Muscle layer of duodenum (tissue), 2 donors: ENCODE measurements around the gene LOXL1.

Experiments used
- H3K27ac ChIP-seq: one replicate; pipeline ENCODE4 v1.7.0; 2013; ENCODE audit warnings: mild to moderate bottlenecking, low read length
- H3K27me3 ChIP-seq: one replicate; pipeline ENCODE4 v1.7.0; 2013; ENCODE audit warnings: low read depth, mild to moderate bottlenecking, control low read depth, low read length
- H3K36me3 ChIP-seq, 2 donors: one replicate each; pipeline ENCODE4 v1.7.0; 2013; ENCODE audit warnings: low read length in 2 of 2, control low read depth in 1 of 2, mild to moderate bottlenecking in 1 of 2; ENCODE audit not compliant: insufficient read depth in 2 of 2, control insufficient read depth in 1 of 2
- H3K4me1 ChIP-seq, 2 donors: one replicate each; pipeline ENCODE4 v1.7.0; 2013; ENCODE audit warnings: low read length in 2 of 2, mild to moderate bottlenecking in 2 of 2, control low read depth in 1 of 2, moderate library complexity in 1 of 2; ENCODE audit not compliant: insufficient read depth in 2 of 2, control insufficient read depth in 1 of 2
- H3K4me3 ChIP-seq, 2 donors: one replicate each; pipeline ENCODE4 v1.7.0; 2013; ENCODE audit warnings: low read length in 2 of 2, low read depth in 1 of 2, mild to moderate bottlenecking in 1 of 2
- H3K9me3 ChIP-seq, 2 donors: one replicate each; pipeline ENCODE4 v1.7.0; 2013; ENCODE audit warnings: low read length in 2 of 2, control low read depth in 1 of 2, mild to moderate bottlenecking in 1 of 2; ENCODE audit not compliant: control insufficient read depth in 1 of 2
- donor health status: healthy.

LOXL1 gene

DNA sequence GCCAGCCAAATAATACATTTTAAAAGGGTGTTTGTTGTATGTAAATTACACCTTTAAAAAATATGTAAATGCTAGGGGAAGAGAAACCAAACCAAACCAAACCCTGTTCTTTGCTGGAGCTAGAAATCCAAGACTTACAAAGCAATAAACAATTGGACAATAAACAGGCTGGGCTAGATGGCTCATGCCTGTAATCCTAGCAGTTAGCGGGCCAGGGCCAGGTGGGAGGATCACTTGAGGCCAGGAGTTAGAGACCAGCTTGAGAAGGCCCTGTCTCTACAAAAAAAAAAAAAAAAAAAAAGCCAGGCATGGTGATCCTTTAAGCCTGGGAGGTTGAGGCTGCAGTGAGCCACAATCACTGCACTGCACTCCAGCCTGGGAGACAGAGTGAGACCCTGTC lies 53.4 kb downstream of the LOXL1 start:
- Histone ChIP-seq H3K27me3 (no peaks in the 10 kb centered on the region), H3K4me3 (no peak overlapping the region), H3K9me3 (no peaks in the 10 kb centered on the region), H3K36me3 (no peaks in the 10 kb centered on the region), H3K4me1 (peaks cover 6 to 31% of the 10 kb centered on the region in 2 donors), H3K27ac (no peak overlapping the region)

DNA sequence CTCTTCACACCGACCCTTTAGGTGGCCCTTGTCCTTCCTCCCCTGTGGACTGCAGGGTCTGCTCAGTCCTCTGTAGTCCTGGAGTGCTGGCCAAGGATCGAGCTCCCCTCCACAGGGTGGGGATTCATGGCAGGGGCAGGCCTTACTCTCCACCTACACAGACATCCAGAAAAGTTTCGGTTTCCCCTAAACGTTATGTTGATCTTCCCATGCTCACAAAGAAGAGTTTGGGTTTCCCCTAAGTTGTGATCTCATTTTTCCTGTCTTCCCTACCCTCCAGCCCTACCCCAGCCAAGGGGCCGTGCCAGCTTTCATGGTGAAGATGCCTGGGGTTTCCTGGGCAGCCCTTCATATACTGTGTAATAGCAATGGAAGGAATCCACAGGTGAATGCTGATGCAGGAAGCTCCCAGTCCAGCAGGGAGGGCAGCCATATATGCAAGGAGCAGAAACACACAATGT lies 55.5 kb downstream of the LOXL1 start:
- no peaks in the 10 kb centered on the region for H3K9me3 ChIP-seq
- H3K4me1 ChIP-seq = peaks cover 9 to 37% of the 10 kb centered on the region in 2 donors
- no peaks in the 10 kb centered on the region for H3K27me3 ChIP-seq
- H3K36me3 ChIP-seq = peaks cover 0 to 6% of the 10 kb centered on the region in 2 donors
- peak overlapping the region in 1 of 2 donors; percentile 37 for H3K4me3 ChIP-seq
- H3K27ac ChIP-seq = peak overlapping the region; percentile 78

DNA sequence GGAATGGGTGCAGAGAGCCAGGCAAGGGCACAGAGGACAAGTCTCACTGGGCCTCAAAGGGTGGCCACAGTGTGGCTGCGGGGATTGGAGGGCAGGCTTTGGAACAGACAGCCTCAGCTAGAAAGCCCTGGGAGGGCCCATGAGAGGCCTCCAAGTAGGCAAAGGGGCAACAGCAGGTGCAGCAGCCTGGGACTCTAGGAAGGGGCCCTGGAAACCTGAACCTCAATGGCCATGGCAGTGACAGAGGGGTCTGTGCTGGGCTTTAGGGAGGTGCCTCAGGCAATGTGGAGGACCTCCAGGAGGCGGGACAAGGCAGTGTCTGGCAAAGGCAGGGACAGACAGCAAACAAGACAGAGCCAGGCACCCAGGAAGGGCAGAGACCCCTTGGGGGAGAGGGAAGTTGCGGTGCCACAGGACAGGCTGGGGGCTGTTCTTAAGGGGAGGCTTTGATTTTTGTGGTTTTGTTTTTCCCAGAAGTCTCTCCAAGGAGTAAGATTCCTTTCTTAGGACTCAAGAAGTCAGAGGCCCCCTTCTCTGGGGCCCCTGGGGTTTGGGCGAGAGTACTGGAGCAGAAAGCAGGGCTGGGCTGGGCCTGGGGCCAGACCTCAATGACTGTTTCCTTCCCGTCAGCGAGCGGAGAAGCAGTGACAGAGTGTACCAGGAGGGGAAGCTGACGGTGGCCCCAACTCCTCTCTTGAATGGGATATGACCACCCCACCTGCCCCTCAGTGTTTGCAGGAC lies 56.1 kb downstream of the LOXL1 start:
- H3K36me3 ChIP-seq = peaks cover 0 to 8% of the 10 kb centered on the region in 2 donors
- H3K27me3 ChIP-seq = no peaks in the 10 kb centered on the region
- peaks cover 9 to 37% of the 10 kb centered on the region in 2 donors for H3K4me1 ChIP-seq
- no peaks in the 10 kb centered on the region for H3K9me3 ChIP-seq
- H3K27ac ChIP-seq = peak overlapping the region; percentile 78
- H3K4me3 ChIP-seq = peak overlapping the region in 1 of 2 donors; percentile 37

DNA sequence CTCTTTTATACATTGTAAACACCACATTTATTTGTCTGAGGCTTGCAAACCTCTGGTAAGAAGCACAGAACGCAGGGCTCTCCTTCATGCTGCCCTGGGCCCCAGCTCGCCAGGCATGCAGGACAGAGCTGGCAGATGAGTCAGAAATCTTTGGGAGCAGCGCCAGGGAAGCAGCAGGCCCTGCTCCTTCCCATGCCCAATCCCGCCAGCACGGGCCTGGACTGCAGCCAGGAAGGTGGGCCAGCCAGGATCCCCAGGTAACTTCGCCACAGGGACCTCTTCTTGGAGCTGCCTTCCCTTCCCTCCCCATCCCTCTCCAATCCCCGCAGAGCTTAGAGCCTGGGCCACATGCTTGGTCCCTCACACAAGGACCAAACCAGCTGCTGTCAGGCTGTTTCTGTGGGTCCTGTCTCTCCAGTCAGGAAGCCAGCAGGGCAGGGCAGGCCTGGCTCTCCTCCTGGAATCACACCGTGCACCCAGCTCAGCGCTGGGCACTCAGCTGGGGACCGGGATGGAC lies 57.0 kb downstream of the LOXL1 start:
- H3K9me3 ChIP-seq = no peaks in the 10 kb centered on the region
- H3K27ac ChIP-seq = peak overlapping the region; percentile 37
- no peaks in the 10 kb centered on the region for H3K27me3 ChIP-seq
- H3K36me3 ChIP-seq = peaks cover 0 to 8% of the 10 kb centered on the region in 2 donors
- peak overlapping the region in 1 of 2 donors; percentile 26 for H3K4me3 ChIP-seq
- H3K4me1 ChIP-seq = peaks cover 9 to 37% of the 10 kb centered on the region in 2 donors

DNA sequence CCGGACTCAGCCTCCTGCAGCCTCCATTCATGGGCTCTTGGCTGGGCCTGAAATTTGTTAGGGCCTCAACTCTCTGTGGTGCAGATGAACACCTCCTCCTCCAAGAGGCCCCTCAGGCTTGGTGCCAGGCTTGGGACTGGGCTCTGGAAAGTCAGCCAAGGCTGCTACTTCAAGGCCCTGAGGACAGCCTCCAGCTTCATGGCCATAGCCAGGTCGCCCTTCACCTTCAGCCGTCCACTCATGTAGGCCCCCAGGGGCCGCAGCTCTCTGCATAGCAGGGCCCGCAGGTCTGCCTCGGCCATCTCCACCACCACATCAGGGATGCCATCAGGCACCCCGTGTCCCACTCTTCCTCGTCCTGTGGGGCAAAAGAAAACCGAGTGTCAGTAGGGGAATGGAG lies 57.5 kb downstream of the LOXL1 start:
- Histone ChIP-seq H3K4me1 (peaks cover 9 to 37% of the 10 kb centered on the region in 2 donors), H3K36me3 (peaks cover 0 to 8% of the 10 kb centered on the region in 2 donors), H3K9me3 (no peaks in the 10 kb centered on the region), H3K27ac (peak overlapping the region; percentile 37), H3K27me3 (no peaks in the 10 kb centered on the region), H3K4me3 (peak overlapping the region in 1 of 2 donors; percentile 26)

DNA sequence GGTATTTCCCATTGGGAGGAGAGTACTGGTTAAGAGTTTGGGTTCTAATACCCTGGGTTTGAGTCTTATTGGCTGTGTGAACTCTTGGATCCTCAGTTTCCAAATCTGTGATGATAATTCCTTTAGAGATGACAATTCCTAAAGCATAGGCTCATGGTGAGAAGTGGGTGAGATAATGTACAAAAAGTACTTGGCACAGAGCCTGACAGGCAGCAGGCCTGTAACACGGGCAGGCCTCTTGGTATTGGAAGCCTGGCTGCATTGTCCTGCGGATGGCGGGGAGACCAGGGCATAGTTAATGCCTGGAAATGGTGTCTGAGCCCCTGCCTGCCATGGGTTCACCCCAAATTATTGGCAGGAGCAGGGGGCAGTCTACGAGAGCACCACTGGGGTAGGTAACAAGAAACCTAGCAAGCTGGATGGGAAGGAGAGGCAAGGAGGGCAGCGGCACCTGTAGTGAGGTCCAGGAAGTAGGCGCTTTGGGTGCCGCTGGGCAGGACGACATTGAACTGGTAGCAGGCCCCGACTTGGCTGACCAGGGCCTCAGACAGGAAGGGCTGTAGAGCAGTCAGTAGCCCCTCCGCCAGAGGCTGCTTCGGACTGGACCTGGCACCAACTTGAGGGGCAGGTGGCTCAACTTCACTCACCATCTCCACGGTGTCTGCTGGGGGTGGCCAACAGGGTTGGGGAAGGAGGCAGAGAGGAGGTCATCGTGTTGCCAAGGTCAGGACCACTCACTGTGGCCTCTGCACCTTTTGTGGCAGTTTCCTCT lies 58.1 kb downstream of the LOXL1 start:
- H3K27ac ChIP-seq = peak overlapping the region; percentile 37
- H3K4me1 ChIP-seq = peaks cover 9 to 37% of the 10 kb centered on the region in 2 donors
- H3K36me3 ChIP-seq = peaks cover 0 to 8% of the 10 kb centered on the region in 2 donors
- H3K27me3 ChIP-seq = no peaks in the 10 kb centered on the region
- no peak overlapping the region for H3K4me3 ChIP-seq
- no peaks in the 10 kb centered on the region for H3K9me3 ChIP-seq

DNA sequence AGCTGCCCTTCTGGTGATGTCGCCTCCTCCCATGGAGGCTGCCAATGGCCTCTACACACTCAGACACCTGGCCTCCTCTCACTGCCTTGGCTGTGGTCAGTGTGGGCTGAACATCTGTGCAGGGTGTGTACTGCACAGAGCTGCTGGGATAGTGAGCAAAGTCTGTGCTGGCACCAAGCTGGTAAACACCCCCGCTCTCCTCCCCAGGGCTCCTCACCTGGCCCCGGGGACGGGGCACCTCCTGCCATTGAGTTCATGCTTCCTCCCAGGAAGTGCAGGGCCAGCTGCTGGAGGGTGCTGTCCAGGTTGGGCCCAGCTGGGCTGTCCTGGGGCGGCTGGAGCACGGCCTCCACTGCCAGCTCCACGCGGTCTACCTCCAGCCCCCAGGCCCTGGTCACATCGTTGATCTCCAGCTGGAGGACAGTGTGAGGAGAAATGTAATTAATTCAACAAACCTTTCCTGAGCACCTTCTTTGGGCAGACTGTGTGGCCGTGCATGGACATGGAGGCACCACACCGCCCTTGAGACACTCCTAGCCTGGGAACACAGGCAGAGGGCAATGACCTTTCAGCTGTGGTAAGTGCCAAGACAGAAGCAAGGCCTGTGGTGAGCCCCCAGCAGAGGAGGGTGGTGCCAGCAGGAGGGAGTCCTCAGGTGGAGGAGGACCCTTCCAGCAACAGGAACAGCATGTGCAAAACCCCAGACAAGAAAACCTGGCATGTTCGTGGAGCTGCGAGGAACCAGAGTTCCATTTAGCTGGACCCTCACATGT lies 59.0 kb downstream of the LOXL1 start:
- H3K9me3 ChIP-seq = no peaks in the 10 kb centered on the region
- peaks cover 9 to 38% of the 10 kb centered on the region in 2 donors for H3K4me1 ChIP-seq
- H3K36me3 ChIP-seq = peaks cover 0 to 8% of the 10 kb centered on the region in 2 donors
- H3K27ac ChIP-seq = no peak overlapping the region
- no peaks in the 10 kb centered on the region for H3K27me3 ChIP-seq
- no peak overlapping the region for H3K4me3 ChIP-seq

DNA sequence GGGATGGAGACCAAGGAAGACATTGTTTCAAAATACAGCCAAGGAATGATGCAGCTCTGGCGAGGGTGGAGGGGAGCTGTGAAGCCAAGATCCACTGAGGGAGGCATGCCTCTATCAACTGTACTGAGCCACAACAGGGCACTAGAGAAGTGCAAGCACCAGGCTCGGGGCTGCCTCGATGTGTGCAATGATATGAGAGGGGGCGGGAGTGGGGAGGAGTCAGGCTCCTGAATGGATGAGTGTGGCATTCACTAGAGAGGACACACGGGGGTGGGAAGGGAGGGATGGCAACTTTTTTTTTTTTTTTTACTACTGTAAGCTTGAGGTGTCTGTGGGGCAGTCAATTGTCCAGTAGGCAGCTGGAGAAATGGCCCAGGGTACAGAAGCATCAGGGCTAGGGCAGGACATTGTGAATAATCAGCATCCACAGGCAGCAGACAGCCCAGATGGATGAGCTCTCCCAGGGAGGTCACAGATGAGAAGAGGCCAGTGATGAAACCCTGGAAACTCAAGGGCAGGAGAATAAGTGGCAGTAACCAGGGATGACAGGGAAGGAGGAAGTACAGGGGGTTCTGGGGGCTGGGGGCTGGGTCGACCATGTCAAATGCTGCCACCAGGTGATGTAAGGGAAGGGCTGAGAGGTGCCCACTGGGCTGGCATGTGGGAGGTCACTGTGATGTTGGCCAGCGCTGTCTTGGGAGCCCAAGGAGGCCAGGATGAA lies 60.0 kb downstream of the LOXL1 start:
- no peaks in the 10 kb centered on the region for H3K9me3 ChIP-seq
- H3K4me3 ChIP-seq = no peak overlapping the region
- H3K27ac ChIP-seq = no peak overlapping the region
- H3K36me3 ChIP-seq = peaks cover 0 to 8% of the 10 kb centered on the region in 2 donors
- H3K27me3 ChIP-seq = no peaks in the 10 kb centered on the region
- peaks cover 14 to 47% of the 10 kb centered on the region in 2 donors for H3K4me1 ChIP-seq

DNA sequence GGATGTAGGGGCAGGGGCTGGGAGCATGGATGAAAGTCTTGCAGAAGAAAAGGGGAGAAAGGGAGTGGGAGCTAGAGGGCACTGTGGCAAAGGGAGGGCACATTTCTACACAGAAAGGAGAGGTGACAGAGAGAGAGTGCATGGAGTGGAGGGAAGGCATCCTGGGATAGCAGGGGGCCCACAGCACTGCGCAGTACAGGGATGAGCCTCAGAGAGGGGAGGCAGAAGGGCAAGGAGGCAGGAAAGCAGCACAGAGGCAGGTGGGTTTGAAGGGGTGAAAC lies 60.5 kb downstream of the LOXL1 start:
- peaks cover 19 to 48% of the 10 kb centered on the region in 2 donors for H3K4me1 ChIP-seq
- H3K36me3 ChIP-seq = peaks cover 0 to 8% of the 10 kb centered on the region in 2 donors
- H3K4me3 ChIP-seq = no peak overlapping the region
- H3K27me3 ChIP-seq = no peaks in the 10 kb centered on the region
- no peaks in the 10 kb centered on the region for H3K9me3 ChIP-seq
- no peak overlapping the region for H3K27ac ChIP-seq

DNA sequence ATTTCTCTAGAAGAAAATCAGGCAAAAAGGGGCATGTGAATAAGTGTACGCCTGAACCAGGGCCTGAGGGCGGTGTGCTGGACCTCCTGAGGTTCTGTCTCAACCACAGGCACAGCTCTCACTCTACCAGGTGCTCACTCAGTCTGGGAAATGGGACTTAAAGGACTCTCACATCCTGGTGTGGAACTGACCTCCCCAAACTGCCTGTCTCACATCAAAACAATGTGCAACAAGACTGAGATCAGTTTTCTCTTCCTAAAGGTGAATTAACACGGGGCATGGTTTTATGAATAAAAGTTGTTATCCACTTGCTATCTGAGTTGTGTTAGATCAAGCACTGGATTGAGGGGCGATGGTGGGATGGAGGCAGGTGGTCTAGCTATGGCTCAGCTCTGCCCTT lies 61.0 kb downstream of the LOXL1 start:
- Histone ChIP-seq H3K9me3 (no peaks in the 10 kb centered on the region), H3K36me3 (peaks cover 0 to 8% of the 10 kb centered on the region in 2 donors), H3K27ac (no peak overlapping the region), H3K4me1 (peaks cover 15 to 42% of the 10 kb centered on the region in 2 donors), H3K4me3 (no peak overlapping the region), H3K27me3 (no peaks in the 10 kb centered on the region)
